ENCODE data around the gene LSMEM2. TPM values are rescaled to one million over a fixed set of nuclear protein-coding genes. Genes with fewer than 3 reads are reported as not detected.
A peak's percentile ranks its signal among the peaks of the same experiment; 100 is the strongest.

Gene LSMEM2
- total RNA-seq, 1 experiment from 2014 or later, result not detected

- peak within 1 kb of the TSS; percentile 99 for H3K27ac ChIP-seq (ENCODE audit: low read depth, low read length, poor library complexity, severe bottlenecking)
- H3K9me3 ChIP-seq (ENCODE audit: low read depth, low read length, poor library complexity, severe bottlenecking), result no peaks in the 10 kb centered on the region
- TF ChIP-seq CTCF (conservative IDR thresholded peaks at IDR 0.05; ENCODE audit: low read depth, low read length) (no peak), EZH2 (IDR thresholded peaks at IDR 0.05; ENCODE audit: borderline replicate concordance, low read depth, low read length, poor library complexity, severe bottlenecking) (no peak)
- no TSS peak for BruUV-seq (replicated peaks)
- no peaks in the 10 kb centered on the region for H3K36me3 ChIP-seq (ENCODE audit: insufficient read depth, low read length, poor library complexity, severe bottlenecking)
- no peaks in the 10 kb centered on the region for H3K27me3 ChIP-seq (replicated peaks; ENCODE audit: insufficient read depth, low read depth, low read length, poor library complexity)
- POLR2A ChIA-PET (ENCODE audit: low non-redundant PET), result no interaction called here
- CTCF ChIA-PET, result no interaction called here
- peak within 1 kb of the TSS; percentile 73 for H3K4me3 ChIP-seq (ENCODE audit: low read depth, low read length, poor library complexity, severe bottlenecking)
- H3K4me1 ChIP-seq (ENCODE audit: insufficient read depth, low read length, poor library complexity, severe bottlenecking), result peaks cover 3% of the 10 kb centered on the region
- intact Hi-C loops (cut with micrococcal nuclease; ENCODE audit: unreplicated experiment), result no loop called here
- no peak for DNase-seq (ENCODE audit: low spot score)
These were observed 43.7 kb downstream of the LSMEM2 start, which contains the start of gene HYAL2 for GRCh38 chr3:50322386-50323091. Gene HYAL2 (minus strand): TSS chr3:50322745. CDS start chr3:50320489, 2,256 bp downstream.

GRCh38 chr3:50323092-50323600 is 44.3 kb downstream of the LSMEM2 start:
- Histone ChIP-seq H3K9me3 (ENCODE audit: low read depth, low read length, poor library complexity, severe bottlenecking) (no peaks in the 10 kb centered on the region), H3K27ac (ENCODE audit: low read depth, low read length, poor library complexity, severe bottlenecking) (no peak overlapping the region), H3K4me1 (ENCODE audit: insufficient read depth, low read length, poor library complexity, severe bottlenecking) (peaks cover 3% of the 10 kb centered on the region), H3K4me3 (ENCODE audit: low read depth, low read length, poor library complexity, severe bottlenecking) (no peak overlapping the region), H3K27me3 (replicated peaks; ENCODE audit: insufficient read depth, low read depth, low read length, poor library complexity) (no peaks in the 10 kb centered on the region), H3K36me3 (ENCODE audit: insufficient read depth, low read length, poor library complexity, severe bottlenecking) (no peaks in the 10 kb centered on the region)
- no peak for DNase-seq (ENCODE audit: low spot score)
- no TSS peak for BruUV-seq (replicated peaks)
- POLR2A ChIA-PET (ENCODE audit: low non-redundant PET), result no interaction called here
- intact Hi-C loops (cut with micrococcal nuclease; ENCODE audit: unreplicated experiment), result no loop called here
- TF ChIP-seq CTCF (conservative IDR thresholded peaks at IDR 0.05; ENCODE audit: low read depth, low read length), result no peak
- CTCF ChIA-PET, result no interaction called here

- no peaks in the 10 kb centered on the region for H3K36me3 ChIP-seq (ENCODE audit: insufficient read depth, low read length, poor library complexity, severe bottlenecking)
- no peaks in the 10 kb centered on the region for H3K27me3 ChIP-seq (replicated peaks; ENCODE audit: insufficient read depth, low read depth, low read length, poor library complexity)
- DNase-seq (ENCODE audit: low spot score), result no peak
- no TSS peak for BruUV-seq (replicated peaks)
- POLR2A ChIA-PET (ENCODE audit: low non-redundant PET), result no interaction called here
- intact Hi-C loops (cut with micrococcal nuclease; ENCODE audit: unreplicated experiment), result no loop called here
- CTCF ChIA-PET, result no interaction called here
- peaks cover 3% of the 10 kb centered on the region for H3K4me1 ChIP-seq (ENCODE audit: insufficient read depth, low read length, poor library complexity, severe bottlenecking)
- no peak overlapping the region for H3K27ac ChIP-seq (ENCODE audit: low read depth, low read length, poor library complexity, severe bottlenecking)
- TF ChIP-seq CTCF (conservative IDR thresholded peaks at IDR 0.05; ENCODE audit: low read depth, low read length) (no peak), EZH2 (IDR thresholded peaks at IDR 0.05; ENCODE audit: borderline replicate concordance, low read depth, low read length, poor library complexity, severe bottlenecking) (no peak)
- H3K4me3 ChIP-seq (ENCODE audit: low read depth, low read length, poor library complexity, severe bottlenecking), result no peak overlapping the region
- H3K9me3 ChIP-seq (ENCODE audit: low read depth, low read length, poor library complexity, severe bottlenecking), result no peaks in the 10 kb centered on the region
These were observed 44.8 kb downstream of the LSMEM2 start for GRCh38 chr3:50323614-50324199.

Data from A673 (cell line).